Liver (tissue), 3 donors: Measurements from ENCODE around the gene OR52K1.
"Not testable (repeated sequence)": the region's sequence is repeated elsewhere in the genome, so short reads cannot be mapped to it uniquely, and the experiment has no call there.

Experiments used
- CTCF ChIP-seq: fragments of 150-350 bp; IDR thresholded peaks from 2 replicates; pipeline ENCODE4 v1.5.1; 2017; ENCODE audit warnings: improper control_type of control experiment, low read depth, low read length; ENCODE audit not compliant: missing input control
- RAD21 ChIP-seq, 2 donors: IDR thresholded peaks; 2 replicates each; pipeline ENCODE4 v1.6.1; 2016; ENCODE audit warnings: antibody characterized with exemption in 2 of 2, mild to moderate bottlenecking in 2 of 2
- donor health status: healthy.
- donor health status: healthy.

DNA sequence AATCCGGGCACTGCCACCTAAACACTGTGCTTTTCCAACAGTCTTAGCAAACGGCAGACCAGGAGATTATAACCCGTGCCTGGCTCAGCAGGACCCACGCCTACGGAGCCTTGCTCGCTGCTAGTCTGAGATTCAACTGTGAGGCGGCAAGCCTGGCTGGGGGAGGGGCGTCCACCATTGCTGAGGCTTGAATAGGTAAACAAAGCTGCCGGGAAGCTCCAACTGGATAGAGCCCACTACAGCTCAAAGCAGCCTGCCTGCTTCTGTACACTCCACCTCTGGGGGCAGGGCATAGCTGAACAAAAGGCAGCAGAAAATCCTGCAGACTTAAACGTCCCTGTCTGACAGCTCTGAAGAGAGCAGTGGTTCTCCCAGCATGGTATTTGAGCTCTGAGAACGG, 49.2 kb downstream of the OR52K1 start:
- not testable (repeated sequence) for TF ChIP-seq CTCF; RAD21 (IDR thresholded peaks at IDR 0.05)
